ENCODE measurements around the gene CCNT2.
"Not testable (repeated sequence)": the region's sequence is repeated elsewhere in the genome, so short reads cannot be mapped to it uniquely, and the experiment has no call there.

CCNT2 gene

GRCh38 chr2:134919341-134920210 lies 954 bp downstream of the CCNT2 start:
- DNase-seq: peak; percentile 75

GRCh38 chr2:134924912-134925311 lies 6.3 kb downstream of the CCNT2 start:
- no peak for DNase-seq

DNA sequence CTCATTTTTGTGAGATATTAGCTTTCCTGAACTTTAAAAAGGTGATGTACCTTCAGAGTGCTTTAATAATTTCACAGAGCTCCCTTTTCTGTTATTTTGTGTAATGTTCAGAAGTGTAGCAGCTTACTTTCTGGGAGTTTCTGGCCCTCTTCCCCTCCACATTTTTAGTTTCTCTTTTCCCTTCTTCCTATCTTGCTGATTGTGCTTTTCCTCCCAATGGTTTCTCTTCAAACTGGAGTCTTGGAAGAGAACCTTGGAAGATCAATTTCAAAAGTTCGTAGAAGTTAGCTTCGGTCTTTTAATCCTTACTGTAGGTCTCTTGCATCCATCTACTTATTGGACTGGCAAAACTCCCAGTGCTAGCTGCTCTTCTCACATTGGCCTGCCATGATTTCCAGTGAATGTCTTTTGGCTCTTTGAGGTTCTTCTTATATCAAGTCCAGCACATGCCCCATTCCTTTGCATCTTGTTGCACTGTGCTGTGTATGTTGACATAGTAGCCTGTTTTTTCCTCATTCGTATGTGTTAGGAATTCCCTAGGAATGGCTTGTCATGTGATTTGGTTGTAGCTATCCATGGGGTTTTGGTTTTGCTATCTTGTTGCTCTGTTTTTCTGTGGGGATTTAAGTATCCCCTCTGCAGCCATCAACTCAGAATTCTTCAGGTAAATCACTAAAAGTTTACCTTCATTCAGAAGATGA lies 7.8 kb downstream of the CCNT2 start:
- no peak for DNase-seq

GRCh38 chr2:134927195-134927594 lies 8.6 kb downstream of the CCNT2 start:
- DNase-seq: no peak

DNA sequence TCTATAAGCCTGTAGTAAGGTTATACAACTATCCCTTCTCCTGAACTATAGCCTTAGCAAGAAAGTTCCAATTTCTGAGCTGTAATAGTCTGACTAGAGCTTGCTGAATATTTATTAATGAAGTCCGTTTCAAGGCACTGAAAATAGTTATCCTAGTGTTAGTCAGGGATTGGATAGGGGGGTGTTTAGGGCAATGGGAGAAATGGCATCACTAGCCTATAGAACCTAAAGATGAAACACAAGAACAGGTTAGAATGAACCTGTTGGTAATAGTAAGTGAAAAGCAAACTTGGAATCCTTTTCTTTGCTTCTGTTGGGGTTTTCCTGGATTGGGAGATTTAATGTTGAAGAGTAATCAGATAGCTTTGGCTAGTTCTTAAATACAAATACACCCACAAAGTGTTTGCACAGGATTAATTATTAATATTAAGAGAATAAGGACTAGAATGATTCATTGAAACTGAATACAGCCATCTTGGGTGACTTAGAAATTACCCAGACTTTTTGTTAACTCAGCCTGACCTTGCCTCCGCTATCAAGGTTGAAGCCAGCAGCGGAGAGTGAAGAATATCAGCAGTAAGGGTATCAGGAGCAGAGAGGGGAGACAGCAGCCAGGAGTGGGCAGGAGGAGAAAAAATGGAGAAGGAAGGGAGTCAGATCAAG lies 14.4 kb downstream of the CCNT2 start:
- no peak for DNase-seq

DNA sequence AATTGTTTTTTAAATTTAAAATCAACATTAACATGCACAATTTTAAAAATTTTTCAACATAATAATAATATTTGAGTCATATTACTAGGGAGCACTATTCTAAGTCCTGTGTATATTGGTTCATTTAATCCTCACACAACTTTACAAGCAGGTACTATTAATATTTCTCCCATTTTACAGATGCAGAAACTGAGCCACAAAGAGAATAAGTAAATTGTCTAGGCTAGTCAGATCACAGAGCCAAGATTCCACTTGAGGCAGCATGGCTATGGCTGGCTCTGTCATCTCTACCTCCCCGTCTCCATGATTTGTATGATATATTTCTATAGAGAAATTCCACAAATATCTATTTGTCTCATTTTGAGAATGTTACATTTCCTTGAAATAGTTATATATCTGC lies 15.1 kb downstream of the CCNT2 start:
- DNase-seq: no peak

- no peak for DNase-seq
Observed at GRCh38 chr2:134934150-134934549, 15.5 kb downstream of the CCNT2 start.

DNA sequence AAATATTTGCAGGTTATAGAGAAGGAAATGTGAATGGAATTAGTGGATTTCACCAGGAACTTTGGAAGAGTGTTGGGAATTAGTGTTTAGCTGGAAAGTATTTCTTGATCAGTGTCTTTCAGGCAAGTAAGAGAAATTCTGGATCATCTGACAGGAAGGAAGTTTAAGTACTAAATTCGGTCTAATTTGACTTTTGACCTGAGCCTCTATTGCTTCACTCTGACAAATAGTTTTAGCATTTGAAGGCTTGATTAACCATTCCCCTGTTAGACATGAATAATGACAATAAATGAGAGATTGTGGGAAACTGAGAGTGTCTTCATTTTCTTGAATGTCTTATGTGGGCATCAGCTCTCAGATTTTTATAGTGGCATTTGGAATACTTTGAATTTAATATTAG lies 16.0 kb downstream of the CCNT2 start:
- DNase-seq: no peak

- no peak for DNase-seq
Observed at GRCh38 chr2:134936691-134937090, 18.1 kb downstream of the CCNT2 start.

GRCh38 chr2:134943540-134943939 lies 24.9 kb downstream of the CCNT2 start:
- no peak for DNase-seq

DNA sequence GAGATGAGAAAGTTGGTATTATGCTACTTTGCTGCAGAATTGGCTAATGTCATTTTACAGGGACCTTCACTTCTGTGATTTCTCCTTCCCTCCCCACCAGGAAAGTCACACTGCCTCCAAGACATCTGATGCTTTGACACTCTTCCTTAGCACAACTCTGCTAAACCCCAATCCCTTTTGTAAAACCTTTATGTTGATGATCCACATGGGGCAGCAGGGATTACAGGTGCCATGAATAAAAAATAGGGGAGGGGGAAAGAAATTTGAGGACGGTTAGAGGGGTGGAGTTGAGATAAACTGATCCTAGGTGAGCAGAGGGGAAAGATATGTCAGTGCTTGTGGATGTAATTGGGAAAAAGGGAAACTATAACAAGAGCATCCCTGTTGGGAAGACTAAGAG lies 26.4 kb downstream of the CCNT2 start:
- DNase-seq: no peak

DNA sequence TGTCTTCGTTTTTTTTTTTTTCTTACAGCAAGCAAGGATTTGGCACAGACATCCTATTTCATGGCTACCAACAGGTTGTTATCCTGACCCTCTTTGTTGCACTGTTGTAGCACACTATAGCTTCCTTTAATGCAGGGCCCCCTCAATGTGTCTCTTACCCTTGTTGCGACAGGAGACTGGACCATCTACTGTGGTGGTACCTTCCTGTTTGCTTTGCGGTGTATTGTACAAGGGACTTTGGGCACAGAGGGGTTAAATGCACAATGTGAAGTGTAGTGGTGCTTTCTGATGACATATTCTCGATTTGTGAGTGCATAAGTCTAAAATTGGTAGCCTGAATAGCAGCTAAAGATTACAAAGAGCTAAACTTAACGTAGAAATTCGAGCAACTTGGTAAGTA lies 27.5 kb downstream of the CCNT2 start:
- DNase-seq: no peak

DNA sequence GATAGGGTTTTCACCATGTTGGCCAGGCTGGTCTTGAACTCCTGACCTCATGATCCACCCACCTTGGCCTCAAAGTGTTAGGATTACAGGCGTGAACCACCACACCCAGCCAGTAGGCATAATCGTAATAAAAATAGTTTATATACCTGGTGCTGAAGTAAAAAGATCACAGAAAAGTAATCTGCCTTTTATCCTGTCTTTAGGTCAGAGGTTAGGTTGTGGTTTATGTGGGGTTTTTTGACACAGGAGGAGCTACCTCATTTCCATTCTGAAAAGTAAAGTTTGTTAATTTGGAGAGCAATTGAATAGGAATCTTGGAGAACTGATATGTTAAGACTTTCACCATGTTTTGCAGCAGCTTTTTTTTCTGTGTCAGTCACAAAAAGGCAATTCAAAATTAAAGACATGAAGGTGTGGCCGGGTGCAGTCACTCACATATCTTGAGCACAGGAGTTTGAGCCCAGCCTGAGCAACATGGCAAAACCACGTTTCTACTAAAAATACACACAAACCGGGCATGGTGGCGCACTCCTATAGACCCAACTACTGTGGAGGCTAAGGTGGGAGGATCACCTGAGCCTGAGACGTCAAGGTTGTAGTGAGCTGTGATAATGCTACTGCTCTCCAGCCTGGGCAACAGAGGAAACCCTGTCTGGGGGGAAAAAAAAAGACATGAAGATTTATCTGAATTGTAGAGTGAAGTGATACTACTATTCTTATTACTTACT lies 31.5 kb downstream of the CCNT2 start:
- DNase-seq: no peak

GRCh38 chr2:134950886-134951285 lies 32.3 kb downstream of the CCNT2 start:
- DNase-seq: no peak

DNA sequence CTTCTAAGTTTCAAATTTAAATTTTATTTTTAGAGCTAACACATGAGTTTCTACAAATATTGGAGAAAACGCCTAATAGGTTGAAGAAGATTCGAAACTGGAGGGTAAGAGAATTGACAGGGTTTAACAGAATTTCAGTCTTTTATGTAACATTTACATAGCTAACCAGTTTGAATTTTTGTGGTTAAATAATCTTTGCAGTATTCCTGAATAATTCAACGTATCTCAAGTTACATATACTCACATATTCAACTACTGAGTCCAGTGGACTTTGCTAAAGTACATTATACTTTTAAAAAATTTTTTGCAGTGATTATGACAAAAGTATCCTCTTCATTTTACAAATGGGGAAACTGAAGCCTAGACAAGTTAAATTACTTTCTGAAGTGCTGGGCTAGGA lies 34.0 kb downstream of the CCNT2 start:
- DNase-seq: no peak

DNA sequence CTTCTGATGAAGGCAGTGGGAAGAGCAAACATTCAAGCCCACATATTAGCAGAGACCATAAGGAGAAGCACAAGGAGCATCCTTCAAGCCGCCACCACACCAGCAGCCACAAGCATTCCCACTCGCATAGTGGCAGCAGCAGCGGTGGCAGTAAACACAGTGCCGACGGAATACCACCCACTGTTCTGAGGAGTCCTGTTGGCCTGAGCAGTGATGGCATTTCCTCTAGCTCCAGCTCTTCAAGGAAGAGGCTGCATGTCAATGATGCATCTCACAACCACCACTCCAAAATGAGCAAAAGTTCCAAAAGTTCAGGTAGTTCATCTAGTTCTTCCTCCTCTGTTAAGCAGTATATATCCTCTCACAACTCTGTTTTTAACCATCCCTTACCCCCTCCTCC lies 35.4 kb downstream of the CCNT2 start:
- no peak for DNase-seq

DNA sequence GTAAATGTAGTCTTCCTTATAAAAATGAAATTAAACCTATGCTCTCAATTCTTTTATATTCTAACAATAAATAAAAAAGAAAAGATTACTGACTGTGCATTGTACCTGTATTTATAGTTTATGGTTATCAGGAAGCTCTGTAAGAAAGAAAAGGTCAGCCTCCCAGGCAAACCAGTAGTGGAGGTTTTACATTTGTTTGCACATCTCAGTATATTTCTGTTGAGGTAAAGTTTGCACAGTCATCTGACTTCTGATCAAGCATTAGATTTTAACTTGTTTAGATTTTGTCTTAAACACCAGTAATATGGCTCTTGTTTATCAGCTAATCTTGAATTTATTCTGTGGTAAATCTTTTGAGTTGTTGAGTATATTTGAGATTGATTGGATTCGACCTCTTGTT lies 37.1 kb downstream of the CCNT2 start:
- no peak for DNase-seq

DNA sequence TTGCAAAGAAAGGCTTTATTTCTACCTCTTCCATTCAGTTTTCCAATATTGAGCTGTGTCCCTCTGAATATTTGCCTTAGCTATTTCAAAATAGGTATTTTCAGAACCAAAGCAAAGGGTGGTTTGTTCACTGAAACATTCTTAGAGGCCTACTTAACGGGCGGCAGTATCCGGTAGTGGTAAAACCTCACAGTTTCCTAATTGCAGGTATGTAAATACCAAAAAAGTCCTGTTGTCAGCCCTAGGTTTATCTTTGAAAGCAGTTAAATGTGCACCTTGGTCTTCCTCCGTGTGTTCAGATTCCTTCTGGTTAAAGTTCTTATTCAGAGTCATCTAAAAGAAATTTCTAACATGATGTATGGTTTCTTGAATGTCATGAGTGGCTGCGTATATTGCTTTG lies 38.9 kb downstream of the CCNT2 start:
- DNase-seq: no peak

GRCh38 chr2:134967166-134967565 lies 48.5 kb downstream of the CCNT2 start:
- DNase-seq: not testable (repeated sequence)

DNA sequence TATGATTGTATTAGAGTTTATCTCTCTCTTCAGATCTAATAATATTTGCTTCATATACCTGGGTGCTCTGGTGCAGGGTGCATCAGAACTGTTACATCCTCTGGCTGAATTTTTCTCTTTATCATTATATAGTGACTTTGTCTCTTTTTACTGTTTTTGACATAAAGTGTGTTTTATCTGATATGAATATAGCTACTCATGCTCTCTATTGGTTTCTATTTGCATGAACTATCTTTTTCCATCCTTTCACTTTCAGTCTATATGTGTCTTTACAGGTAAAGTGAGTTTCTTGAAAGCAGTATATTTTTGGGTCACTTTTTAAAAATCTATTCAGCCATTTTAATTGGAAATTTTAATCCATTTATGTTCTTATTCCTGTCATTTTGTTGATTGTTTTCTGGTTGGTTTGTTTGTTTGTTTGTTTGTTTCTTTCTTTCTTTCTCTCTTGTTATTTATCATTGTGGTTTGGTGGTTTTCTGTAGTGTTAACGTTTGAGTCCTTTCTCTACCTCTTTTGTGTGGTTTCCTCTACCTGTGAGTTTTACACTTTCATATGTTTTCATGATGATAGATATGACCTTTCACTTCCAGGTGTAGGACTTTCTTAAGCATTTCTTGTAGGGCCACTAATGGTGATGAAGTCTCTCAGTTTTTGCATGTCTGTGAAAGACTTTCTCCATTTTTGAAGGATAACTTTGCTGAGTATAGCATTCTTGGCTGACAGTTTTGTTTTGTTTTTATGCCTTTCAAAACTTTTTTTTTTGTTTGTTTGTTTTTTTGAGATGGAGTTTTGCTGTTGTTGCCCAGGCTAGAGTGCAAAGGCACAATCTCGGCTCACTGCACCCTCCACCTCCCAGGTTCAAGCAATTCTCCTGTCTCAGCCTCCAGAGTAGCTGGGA lies 54.9 kb downstream of the CCNT2 start:
- no peak for DNase-seq

DNA sequence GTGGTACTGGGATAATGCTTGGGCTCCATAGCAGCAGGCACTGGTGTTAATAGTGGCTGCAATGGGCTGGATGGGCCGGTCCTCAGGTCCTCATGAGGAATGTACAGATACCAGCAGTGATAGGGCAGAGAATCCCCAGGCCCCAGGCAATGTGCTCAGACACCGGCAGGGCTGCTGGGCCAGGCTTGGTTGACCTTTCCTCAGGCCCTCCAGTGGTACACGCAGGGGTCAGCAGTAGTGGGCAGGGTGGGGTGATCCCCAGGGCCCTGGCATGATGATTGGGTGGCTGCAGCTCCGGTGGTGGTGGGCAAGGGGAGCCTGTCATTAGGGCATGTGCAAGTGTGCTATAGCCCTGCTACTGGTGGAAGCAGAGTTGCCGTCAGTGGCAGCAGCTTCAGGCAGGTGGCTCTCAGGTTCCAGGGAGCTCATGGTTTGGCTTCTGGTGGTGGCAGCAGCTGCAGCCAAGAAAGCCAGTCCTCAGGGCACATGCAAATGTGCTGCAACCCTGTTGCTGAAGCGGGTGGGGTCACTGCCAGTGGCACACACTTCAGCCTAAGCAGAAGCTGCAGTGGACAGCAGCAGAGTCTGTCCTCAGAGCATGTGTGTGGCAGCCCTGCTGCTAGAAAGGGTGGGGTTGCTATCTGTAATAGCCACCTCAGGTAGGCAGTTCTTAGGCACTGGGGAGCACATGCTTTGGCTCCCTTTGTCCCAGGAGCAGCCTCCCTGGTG lies 56.8 kb downstream of the CCNT2 start:
- DNase-seq: no peak

All from activated T-cell treated with anti-CD3 and anti-CD28 coated beads, Interleukin-2, amount 50 U/mL, for 48 hours (primary cell).